IPS-18c (cell line): Measurements from ENCODE around the gene DNAI7.

Experiments
- H3K4me3 ChIP-seq: 2 replicates; pipeline ENCODE4 v1.7.0; 2013; ENCODE audit warnings: low read depth, mild to moderate bottlenecking, low read length, moderate library complexity; ENCODE audit not compliant: insufficient read depth
- H3K9me3 ChIP-seq: one replicate; pipeline ENCODE4 v1.6.1; 2013; ENCODE audit warnings: mild to moderate bottlenecking, low read length, moderate library complexity; ENCODE audit not compliant: control insufficient read depth, insufficient read depth

The DNAI7 gene

DNA sequence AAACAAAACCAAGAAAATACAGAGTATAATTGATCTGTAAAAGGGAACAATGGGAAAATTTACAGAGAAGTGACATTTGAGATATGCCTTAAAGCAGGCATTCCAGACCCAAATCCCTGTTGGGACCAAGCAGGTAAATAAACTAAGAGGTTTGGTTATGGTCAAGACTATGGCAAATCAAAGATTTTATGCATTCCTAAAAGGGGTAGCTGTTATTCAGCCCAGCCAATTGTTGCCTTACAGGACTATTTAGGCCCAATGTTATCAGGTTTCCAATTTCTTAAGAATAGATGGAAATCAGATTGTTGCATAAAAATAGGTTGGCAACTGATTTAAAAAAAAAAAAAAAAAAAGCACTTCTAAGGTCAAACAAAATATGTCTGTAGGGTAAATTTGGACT is 5.3 kb downstream of the DNAI7 start:
- no peak overlapping the region for H3K4me3 ChIP-seq
- no peaks in the 10 kb centered on the region for H3K9me3 ChIP-seq

DNA sequence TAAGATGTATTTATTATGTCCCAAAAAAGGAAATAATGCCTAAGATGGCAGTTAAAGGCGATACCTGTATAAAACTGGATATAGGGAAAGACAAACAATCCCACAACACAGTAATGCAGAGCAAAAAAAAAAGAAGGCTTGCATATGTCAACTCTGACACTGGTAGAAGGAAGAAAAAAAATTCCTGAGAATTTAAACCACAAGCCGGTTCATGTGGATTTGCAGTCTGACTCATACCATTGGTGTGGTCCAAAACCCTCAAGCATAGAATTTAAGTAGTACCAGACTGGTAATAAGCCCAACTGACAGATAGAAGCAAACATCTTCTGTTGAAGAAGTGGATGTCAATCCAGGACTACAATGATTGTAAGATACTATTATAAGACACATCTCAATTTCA is 7.2 kb downstream of the DNAI7 start:
- H3K9me3 ChIP-seq, result no peaks in the 10 kb centered on the region
- H3K4me3 ChIP-seq, result no peak overlapping the region

DNA sequence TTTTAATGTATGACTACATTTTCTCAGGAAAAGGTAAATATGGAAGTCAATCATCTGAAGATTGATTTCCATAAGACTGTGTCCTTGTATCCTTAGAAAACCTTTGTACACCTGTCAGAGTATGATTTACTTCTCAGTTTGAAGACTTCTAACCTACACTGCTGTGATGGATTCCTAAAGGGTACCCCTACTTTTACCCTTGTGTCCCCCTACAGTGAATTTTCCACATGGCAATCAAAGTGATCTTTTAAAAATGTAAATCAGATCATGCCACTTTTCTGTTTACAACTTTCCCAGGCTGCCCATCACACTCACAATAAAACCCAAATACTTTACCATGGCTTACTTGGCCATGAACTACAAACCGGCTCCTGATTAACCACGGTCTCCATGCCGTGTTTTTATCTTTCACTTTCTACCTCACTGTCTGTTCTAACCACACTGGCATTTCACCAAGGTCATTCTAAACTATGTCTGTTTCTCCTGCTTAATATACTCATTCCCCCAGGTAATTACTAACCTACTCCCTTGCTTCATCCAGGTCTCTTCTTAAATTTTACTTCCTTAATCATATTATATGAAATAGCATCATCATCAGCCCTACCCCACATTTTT is 8.1 kb downstream of the DNAI7 start:
- no peak overlapping the region for H3K4me3 ChIP-seq
- H3K9me3 ChIP-seq, result no peaks in the 10 kb centered on the region

DNA sequence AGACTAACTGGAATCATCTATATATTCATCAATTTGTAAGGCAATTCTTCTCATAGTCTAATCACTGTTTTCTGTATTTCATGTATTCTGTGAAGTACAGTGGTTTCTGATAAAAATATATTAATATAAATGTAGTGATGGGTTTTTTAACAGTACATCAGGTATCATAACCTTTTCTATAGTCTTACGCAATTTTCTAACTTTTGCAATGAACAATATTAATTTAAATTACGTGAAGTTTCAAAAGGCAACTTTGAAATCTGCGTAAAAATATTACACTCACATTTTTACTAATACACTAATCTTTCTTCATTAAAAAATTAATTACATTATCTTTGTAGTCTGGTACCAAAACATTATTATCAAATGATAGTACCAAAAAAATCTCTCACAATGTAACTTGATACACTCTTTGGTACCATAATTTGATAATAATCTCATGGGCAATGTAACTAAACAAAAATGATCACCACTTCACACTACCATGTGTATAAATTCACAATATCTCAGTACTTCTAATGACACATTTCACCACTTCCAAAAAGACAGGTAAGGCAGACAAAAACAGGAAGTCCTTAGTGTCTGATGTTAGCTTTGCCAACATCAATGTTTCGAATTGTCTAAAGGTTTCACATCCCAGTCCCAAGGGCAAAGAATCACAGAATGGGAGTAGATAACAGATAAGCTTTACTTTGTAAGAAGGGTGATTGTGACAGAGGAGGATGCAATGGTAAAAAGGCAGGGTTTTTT is 8.7 kb downstream of the DNAI7 start:
- no peak overlapping the region for H3K4me3 ChIP-seq

GRCh38 chr12:25184132-25184531 is 10.8 kb downstream of the DNAI7 start:
- Histone ChIP-seq H3K9me3 (no peaks in the 10 kb centered on the region), H3K4me3 (no peak overlapping the region)

More for the DNA sequence above, 8.7 kb downstream of the DNAI7 start:
- H3K9me3 ChIP-seq, result no peaks in the 10 kb centered on the region

DNA sequence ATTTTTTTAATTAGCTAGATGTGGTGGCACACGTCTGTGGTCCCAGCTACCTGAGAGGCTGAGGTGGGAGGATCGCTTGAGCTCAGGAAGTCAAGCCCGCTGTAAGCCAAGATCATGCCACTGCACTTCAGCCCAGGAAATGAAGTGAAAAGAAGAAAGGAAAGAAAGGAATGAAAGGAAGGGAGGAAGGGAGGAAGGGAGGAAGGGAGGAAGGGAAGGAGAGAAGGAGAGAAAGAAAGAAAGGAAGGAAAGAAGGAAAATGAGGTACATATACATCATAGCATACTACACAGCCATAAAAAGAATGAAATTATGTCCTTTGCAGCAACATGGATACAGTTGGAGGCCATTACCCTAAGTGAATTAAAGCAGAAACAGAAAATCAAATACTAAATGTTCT is 12.2 kb downstream of the DNAI7 start:
- H3K4me3 ChIP-seq, result no peak overlapping the region
- H3K9me3 ChIP-seq, result no peaks in the 10 kb centered on the region

- H3K4me3 ChIP-seq, result no peak overlapping the region
- no peaks in the 10 kb centered on the region for H3K9me3 ChIP-seq
These were observed 32.1 kb downstream of the DNAI7 start for GRCh38 chr12:25162866-25163265.

GRCh38 chr12:25156061-25156460 is 38.9 kb downstream of the DNAI7 start:
- no peak overlapping the region for H3K4me3 ChIP-seq
- H3K9me3 ChIP-seq, result peaks cover 2% of the 10 kb centered on the region

GRCh38 chr12:25155022-25155576 is 39.9 kb downstream of the DNAI7 start:
- Histone ChIP-seq H3K9me3 (peaks cover 2% of the 10 kb centered on the region), H3K4me3 (no peak overlapping the region)

- peaks cover 2% of the 10 kb centered on the region for H3K9me3 ChIP-seq
- no peak overlapping the region for H3K4me3 ChIP-seq
These were observed 42.9 kb downstream of the DNAI7 start for GRCh38 chr12:25152055-25152454.

DNA sequence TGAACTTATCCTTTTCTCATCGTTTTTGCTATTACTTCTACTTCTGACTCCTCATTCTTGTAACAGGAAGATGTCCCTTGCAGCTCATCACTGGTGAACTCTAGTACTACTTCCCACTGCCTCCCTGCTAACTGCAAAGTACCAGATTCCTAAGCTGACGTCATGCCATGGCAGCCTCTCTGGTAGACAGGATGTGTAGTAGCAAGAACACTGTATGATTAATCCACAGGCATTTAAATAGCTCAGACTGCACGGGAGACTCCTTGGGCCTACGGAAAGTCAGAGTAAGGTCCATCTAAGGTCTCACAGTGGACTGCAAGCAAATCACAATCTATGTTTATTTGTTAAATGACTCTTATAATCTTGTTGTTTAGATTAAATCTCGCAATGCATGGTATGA is 43.5 kb downstream of the DNAI7 start:
- Histone ChIP-seq H3K9me3 (peaks cover 1% of the 10 kb centered on the region), H3K4me3 (no peak overlapping the region)

GRCh38 chr12:25146686-25147085 is 48.3 kb downstream of the DNAI7 start:
- Histone ChIP-seq H3K9me3 (no peaks in the 10 kb centered on the region), H3K4me3 (no peak overlapping the region)

DNA sequence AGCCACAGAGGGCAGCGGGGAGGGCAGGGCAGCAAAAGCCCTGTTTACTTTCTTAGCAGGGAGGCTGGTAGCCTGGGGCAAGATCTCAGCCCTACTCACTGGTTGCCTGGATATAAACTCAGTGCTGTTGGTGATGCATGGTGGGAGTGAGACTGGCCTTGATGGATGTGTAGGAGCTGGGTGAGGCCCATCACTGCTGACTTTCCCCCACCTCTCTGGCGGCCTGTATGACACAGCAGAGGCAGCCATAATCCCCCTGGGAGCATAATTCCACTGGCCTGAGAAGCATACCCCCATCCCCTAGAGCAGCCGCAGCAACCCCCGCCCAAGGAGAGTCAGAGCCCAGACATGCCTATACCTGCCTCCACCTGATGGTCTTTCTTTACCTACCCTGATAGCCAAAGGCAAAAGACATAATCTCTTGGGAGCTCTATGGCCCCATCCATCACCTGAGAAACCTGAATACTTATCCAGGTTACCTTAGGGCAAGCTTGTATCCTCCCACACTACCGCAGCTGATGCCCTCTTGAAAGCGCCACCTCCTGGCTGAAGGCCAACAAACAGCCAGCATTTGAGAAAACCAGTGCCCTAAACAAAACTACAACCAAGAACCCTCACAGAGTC is 59.3 kb downstream of the DNAI7 start:
- H3K4me3 ChIP-seq, result no peak overlapping the region
- no peaks in the 10 kb centered on the region for H3K9me3 ChIP-seq

DNA sequence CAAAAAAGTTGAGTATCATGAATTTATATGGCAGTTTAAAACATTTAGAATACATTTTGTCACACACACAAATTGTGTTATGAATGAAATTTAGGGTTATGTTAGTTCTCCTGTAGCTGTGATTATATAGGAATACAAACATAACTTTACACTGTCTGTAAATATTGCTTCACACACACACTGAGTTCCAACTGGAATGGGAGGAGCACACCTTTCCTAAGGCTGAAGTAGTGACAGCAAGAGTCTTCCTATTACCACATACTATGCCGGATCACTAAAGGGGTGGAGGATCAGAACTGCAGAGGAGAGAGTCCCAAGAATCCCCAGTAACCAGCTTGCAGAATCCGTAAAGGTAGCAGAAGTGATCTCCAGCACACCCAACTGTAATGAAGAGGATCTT is 63.7 kb downstream of the DNAI7 start:
- Histone ChIP-seq H3K4me3 (no peak overlapping the region), H3K9me3 (no peaks in the 10 kb centered on the region)

GRCh38 chr12:25130741-25131188 is 64.2 kb downstream of the DNAI7 start:
- no peak overlapping the region for H3K4me3 ChIP-seq

GRCh38 chr12:25126746-25127145 is 68.2 kb downstream of the DNAI7 start:
- H3K4me3 ChIP-seq, result no peak overlapping the region
- no peaks in the 10 kb centered on the region for H3K9me3 ChIP-seq

More at GRCh38 chr12:25130741-25131188, 64.2 kb downstream of the DNAI7 start:
- H3K9me3 ChIP-seq, result no peaks in the 10 kb centered on the region

GRCh38 chr12:25126101-25126500 is 68.9 kb downstream of the DNAI7 start:
- no peak overlapping the region for H3K4me3 ChIP-seq
- H3K9me3 ChIP-seq, result no peaks in the 10 kb centered on the region

DNA sequence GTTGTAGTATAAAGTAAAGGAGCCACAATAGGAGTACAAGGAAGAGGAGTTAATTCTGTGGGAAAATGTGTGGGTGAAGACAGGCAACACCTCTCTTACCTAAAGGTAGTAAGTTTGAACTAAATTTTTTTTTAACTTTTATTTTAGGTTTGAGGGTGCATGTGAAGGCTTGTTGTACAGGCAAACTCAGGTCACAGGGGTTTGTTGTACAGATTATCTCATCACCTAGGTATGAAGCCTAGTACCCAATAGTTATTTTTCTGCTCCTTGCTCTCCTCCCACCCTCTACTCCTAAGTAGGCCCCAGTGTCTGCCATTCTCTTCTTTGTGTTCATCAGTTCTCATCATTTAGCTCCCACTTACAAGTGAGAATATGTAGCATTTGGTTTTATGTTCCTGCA is 70.5 kb downstream of the DNAI7 start:
- no peak overlapping the region for H3K4me3 ChIP-seq
- no peaks in the 10 kb centered on the region for H3K9me3 ChIP-seq
